Mammary epithelial cell (primary cell): ENCODE data around the gene CHTF8.
A peak's percentile ranks its signal among the peaks of the same experiment; 100 is the strongest.

Source experiments
- EZH2 ChIP-seq: IDR thresholded peaks from 2 replicates; pipeline ENCODE4 v1.6.1; 2012; ENCODE audit warnings: low read length, inconsistent platforms, borderline replicate concordance
- TF ChIP-seq, protein P1 (sequence below), 2 donors: IDR thresholded peaks in 1 of 2; conservative IDR thresholded peaks in 1 of 2; 2 replicates each; pipeline ENCODE4 v1.5.1; 2011 to 2012; ENCODE audit warnings: inconsistent platforms in 2 of 2, low read length in 2 of 2, mild to moderate bottlenecking in 2 of 2, control low read depth in 1 of 2, low read depth in 1 of 2; ENCODE audit not compliant: insufficient read depth in 1 of 2; ENCODE audit errors: extremely low read depth in 1 of 2

DNA sequence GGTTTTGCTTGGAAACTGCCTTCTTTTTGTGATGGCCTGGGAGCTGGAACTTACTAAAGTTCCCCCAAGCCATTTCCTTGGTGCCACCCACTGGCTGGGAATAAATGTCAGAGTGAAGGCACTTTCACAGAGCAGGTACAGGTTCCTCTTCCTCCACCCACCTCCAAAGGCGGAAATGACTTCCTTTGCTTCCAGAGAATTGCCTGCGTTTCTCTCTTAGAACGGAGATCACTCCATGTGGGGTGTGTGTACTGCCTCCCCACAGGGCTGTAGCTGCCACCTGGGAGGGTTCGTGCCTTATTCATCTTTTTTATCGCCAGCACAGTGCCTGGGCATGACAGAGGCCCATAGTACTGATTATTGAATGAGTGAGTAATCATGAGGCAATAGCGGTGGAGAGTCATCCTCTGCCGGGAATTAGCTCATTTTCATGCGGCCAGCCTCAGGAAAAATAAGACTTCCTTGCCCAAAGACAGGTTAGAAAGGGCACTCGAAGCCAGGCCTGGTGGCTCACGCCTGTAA, 59.1 kb downstream of the CHTF8 start:
- TF ChIP-seq, protein P1, sequence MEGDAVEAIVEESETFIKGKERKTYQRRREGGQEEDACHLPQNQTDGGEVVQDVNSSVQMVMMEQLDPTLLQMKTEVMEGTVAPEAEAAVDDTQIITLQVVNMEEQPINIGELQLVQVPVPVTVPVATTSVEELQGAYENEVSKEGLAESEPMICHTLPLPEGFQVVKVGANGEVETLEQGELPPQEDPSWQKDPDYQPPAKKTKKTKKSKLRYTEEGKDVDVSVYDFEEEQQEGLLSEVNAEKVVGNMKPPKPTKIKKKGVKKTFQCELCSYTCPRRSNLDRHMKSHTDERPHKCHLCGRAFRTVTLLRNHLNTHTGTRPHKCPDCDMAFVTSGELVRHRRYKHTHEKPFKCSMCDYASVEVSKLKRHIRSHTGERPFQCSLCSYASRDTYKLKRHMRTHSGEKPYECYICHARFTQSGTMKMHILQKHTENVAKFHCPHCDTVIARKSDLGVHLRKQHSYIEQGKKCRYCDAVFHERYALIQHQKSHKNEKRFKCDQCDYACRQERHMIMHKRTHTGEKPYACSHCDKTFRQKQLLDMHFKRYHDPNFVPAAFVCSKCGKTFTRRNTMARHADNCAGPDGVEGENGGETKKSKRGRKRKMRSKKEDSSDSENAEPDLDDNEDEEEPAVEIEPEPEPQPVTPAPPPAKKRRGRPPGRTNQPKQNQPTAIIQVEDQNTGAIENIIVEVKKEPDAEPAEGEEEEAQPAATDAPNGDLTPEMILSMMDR (conservative IDR thresholded peaks at IDR 0.05 in 1 of 2, IDR thresholded peaks at IDR 0.05 in 1 of 2; ENCODE audit: extremely low read depth in 1 of 2, insufficient read depth in 1 of 2, low read depth in 1 of 2, low read length in 2 of 2): peak in 1 of 2 donors; percentile 7
- TF ChIP-seq EZH2: no peak
